Panc1 (cell line): ENCODE results near the gene ATP6V1G1.

Source experiments
- POLR2AphosphoS5 ChIP-seq: IDR thresholded peaks from 2 replicates; pipeline ENCODE4 v1.6.1; 2012; ENCODE audit warnings: mild to moderate bottlenecking, low read depth, low read length, moderate library complexity
- SIN3A ChIP-seq: IDR thresholded peaks from 2 replicates; pipeline ENCODE4 v1.6.1; 2012; ENCODE audit warnings: low read depth, mild to moderate bottlenecking, low read length, moderate library complexity, borderline replicate concordance; ENCODE audit not compliant: insufficient read depth
- TCF7L2 ChIP-seq: IDR thresholded peaks from 2 replicates; pipeline ENCODE4 v1.6.1; 2011; ENCODE audit warnings: mild to moderate bottlenecking, low read depth, low read length, inconsistent platforms
- TF ChIP-seq, protein P1 (sequence below): fragments of 450-650 bp; IDR thresholded peaks from 2 replicates; pipeline ENCODE4 v1.5.1; 2017; ENCODE audit warnings: mild to moderate bottlenecking
- TF ChIP-seq, protein P2 (sequence below), 2 experiments: IDR thresholded peaks; 2 replicates each; pipeline ENCODE4 v1.6.1; 2011 to 2012; ENCODE audit warnings: low read depth in 2 of 2, control low read depth in 1 of 2, low read length in 1 of 2, mild to moderate bottlenecking in 1 of 2, moderate library complexity in 1 of 2; ENCODE audit not compliant: insufficient read depth in 1 of 2

DNA sequence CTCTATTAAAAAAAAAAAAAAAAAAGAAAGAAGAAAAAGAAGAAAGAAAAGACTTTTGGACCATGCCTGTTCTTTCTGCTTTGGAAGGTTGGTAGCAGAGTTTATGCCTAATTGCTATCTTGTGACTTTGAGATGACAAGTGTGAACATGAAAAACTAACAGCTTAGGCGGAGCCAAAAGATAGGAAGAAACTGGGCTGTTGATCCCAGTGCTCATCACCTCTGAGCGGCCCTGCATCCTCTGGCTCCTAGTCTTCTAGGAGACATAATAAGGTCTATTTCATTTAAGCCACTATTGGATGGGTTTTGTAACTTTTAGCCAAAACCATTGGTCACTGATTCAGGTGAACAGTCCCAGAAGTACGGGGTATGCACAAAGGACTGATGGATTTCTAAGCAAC, 34.4 kb upstream of the ATP6V1G1 start:
- TF ChIP-seq POLR2AphosphoS5 (no peak), TCF7L2 (no peak), SIN3A (no peak)
- TF ChIP-seq, protein P1, sequence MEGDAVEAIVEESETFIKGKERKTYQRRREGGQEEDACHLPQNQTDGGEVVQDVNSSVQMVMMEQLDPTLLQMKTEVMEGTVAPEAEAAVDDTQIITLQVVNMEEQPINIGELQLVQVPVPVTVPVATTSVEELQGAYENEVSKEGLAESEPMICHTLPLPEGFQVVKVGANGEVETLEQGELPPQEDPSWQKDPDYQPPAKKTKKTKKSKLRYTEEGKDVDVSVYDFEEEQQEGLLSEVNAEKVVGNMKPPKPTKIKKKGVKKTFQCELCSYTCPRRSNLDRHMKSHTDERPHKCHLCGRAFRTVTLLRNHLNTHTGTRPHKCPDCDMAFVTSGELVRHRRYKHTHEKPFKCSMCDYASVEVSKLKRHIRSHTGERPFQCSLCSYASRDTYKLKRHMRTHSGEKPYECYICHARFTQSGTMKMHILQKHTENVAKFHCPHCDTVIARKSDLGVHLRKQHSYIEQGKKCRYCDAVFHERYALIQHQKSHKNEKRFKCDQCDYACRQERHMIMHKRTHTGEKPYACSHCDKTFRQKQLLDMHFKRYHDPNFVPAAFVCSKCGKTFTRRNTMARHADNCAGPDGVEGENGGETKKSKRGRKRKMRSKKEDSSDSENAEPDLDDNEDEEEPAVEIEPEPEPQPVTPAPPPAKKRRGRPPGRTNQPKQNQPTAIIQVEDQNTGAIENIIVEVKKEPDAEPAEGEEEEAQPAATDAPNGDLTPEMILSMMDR: no peak
- TF ChIP-seq, protein P2, sequence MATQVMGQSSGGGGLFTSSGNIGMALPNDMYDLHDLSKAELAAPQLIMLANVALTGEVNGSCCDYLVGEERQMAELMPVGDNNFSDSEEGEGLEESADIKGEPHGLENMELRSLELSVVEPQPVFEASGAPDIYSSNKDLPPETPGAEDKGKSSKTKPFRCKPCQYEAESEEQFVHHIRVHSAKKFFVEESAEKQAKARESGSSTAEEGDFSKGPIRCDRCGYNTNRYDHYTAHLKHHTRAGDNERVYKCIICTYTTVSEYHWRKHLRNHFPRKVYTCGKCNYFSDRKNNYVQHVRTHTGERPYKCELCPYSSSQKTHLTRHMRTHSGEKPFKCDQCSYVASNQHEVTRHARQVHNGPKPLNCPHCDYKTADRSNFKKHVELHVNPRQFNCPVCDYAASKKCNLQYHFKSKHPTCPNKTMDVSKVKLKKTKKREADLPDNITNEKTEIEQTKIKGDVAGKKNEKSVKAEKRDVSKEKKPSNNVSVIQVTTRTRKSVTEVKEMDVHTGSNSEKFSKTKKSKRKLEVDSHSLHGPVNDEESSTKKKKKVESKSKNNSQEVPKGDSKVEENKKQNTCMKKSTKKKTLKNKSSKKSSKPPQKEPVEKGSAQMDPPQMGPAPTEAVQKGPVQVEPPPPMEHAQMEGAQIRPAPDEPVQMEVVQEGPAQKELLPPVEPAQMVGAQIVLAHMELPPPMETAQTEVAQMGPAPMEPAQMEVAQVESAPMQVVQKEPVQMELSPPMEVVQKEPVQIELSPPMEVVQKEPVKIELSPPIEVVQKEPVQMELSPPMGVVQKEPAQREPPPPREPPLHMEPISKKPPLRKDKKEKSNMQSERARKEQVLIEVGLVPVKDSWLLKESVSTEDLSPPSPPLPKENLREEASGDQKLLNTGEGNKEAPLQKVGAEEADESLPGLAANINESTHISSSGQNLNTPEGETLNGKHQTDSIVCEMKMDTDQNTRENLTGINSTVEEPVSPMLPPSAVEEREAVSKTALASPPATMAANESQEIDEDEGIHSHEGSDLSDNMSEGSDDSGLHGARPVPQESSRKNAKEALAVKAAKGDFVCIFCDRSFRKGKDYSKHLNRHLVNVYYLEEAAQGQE (IDR thresholded peaks at IDR 0.05; ENCODE audit: insufficient read depth in 1 of 2, low read depth in 2 of 2, low read length in 1 of 2): no peak
